Tibial nerve (tissue), 4 donors: ENCODE measurements around the gene ZNF763.

ENCODE experiments used
- CTCF ChIP-seq, 5 experiments: fragments of 200-600 bp in 3 of 5; fragments of 450-650 bp in 2 of 5; sonication (generic) in 3 of 5; IDR thresholded peaks; one replicate each; pipeline ENCODE4 v1.5.1; 2016 to 2019; ENCODE audit warnings: antibody characterized with exemption in 5 of 5, mild to moderate bottlenecking in 3 of 5, moderate library complexity in 2 of 5
- EP300 ChIP-seq, 2 donors: sonication (generic); formaldehyde crosslinking; IDR thresholded peaks; one replicate each; pipeline ENCODE4 v1.6.1; 2017; ENCODE audit warnings: antibody characterized with exemption in 2 of 2, mild to moderate bottlenecking in 1 of 2
- POLR2A ChIP-seq, 2 donors: fragments of 450-650 bp; IDR thresholded peaks; one replicate each; pipeline ENCODE4 v1.6.1; 2017; ENCODE audit warnings: antibody characterized with exemption in 2 of 2, mild to moderate bottlenecking in 2 of 2, moderate library complexity in 2 of 2

- TF ChIP-seq CTCF (IDR thresholded peaks at IDR 0.05): no peak
- no peak for TF ChIP-seq EP300 (IDR thresholded peaks at IDR 0.05)
- no peak for TF ChIP-seq POLR2A (IDR thresholded peaks at IDR 0.05)
Observed at GRCh38 chr19:11948646-11949045, 16.2 kb upstream of the ZNF763 start.
